GM12891 (cell line): ENCODE data around the gene PGAM5.

Experiments
- DNase-seq: peaks from one replicate; pipeline ENCODE4 v3.0.0; 2011; ENCODE audit warnings: low spot score; ENCODE audit not compliant: insufficient read length
- FAIRE-seq: peaks from 2 replicates; lab custom pipeline; 2011; peaks lifted over from hg19 to GRCh38; lab: Jason Lieb, UNC
- PAX5 ChIP-seq: IDR thresholded peaks from 2 replicates; pipeline ENCODE4 v1.6.1; 2011; ENCODE audit warnings: low read length, moderate library complexity, mild to moderate bottlenecking; ENCODE audit not compliant: insufficient read depth, severe bottlenecking
- POLR2A ChIP-seq: IDR thresholded peaks from 2 replicates; pipeline ENCODE4 v1.6.1; 2011; ENCODE audit warnings: low read depth, low read length, control low read depth
- POLR2AphosphoS5 ChIP-seq: IDR thresholded peaks from 2 replicates; pipeline ENCODE4 v1.6.1; 2011; ENCODE audit warnings: low read depth, low read length, control low read depth
- POU2F2 ChIP-seq: IDR thresholded peaks from 2 replicates; pipeline ENCODE4 v1.6.1; 2011; ENCODE audit warnings: low read depth, mild to moderate bottlenecking, control low read depth, low read length, moderate library complexity
- SPI1 ChIP-seq: IDR thresholded peaks from 2 replicates; pipeline ENCODE4 v1.6.1; 2011; ENCODE audit warnings: low read depth, low read length, control low read depth
- TAF1 ChIP-seq: IDR thresholded peaks from 2 replicates; pipeline ENCODE4 v1.6.1; 2011; ENCODE audit warnings: low read depth, low read length, control low read depth

Gene PGAM5

DNA sequence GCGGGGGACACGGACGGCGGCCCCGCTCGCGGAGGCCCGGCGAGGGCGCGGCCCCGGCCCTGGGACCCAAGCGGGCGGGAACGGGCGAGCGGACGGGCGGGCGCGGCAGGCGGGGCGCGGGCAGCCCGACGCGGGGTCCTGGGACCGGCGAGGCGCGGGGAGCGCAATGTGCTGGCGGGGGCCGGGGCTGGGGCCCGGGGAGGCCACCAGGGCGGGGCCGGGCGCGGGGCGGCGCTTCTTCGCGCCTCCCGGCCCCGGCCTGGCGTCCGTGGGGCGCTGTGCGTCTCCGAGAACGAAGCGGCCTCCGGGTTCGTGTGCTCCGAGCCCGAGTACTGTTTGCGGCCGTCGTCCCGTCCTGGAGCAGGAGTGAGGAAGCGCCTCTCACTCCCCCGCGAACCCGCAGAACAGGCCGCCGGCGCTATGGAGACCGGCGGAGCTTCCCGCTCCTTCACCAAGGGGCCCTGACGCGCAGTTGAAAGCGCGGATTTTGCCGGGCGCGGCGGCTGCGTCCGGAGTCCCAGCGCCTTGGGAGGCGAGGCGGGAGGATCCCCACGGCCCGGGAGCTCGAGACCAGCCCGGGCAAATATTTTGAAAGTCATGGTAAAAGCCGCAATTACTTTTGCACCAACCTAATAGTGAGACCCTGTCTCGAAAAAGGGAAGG is 51.4 kb downstream of the PGAM5 start:
- DNase-seq (peak; percentile 96), FAIRE-seq (peak; percentile 35)
- TF ChIP-seq SPI1 (peak; percentile 19; the same call in 1 of the 2 replicates), POLR2A (peak; percentile 90), POLR2AphosphoS5 (peak; percentile 76; the same call in 1 of the 2 replicates), TAF1 (peak; percentile 69), PAX5 (no peak), POU2F2 (0 out of 2 replicates have a peak, but pooled peaks have one; percentile 41)

- DNase-seq, result no peak
- TF ChIP-seq POU2F2 (no peak), TAF1 (no peak), POLR2AphosphoS5 (no peak), POLR2A (no peak), SPI1 (no peak), PAX5 (no peak)
- no peak for FAIRE-seq
These were observed 53.6 kb downstream of the PGAM5 start for GRCh38 chr12:132764231-132764630.

GRCh38 chr12:132765361-132765760 is 54.7 kb downstream of the PGAM5 start:
- no peak for TF ChIP-seq TAF1
- TF ChIP-seq PAX5, result no peak
- no peak for TF ChIP-seq POU2F2
- no peak for TF ChIP-seq POLR2AphosphoS5
- TF ChIP-seq POLR2A, result no peak
- no peak for TF ChIP-seq SPI1
- FAIRE-seq, result no peak

DNA sequence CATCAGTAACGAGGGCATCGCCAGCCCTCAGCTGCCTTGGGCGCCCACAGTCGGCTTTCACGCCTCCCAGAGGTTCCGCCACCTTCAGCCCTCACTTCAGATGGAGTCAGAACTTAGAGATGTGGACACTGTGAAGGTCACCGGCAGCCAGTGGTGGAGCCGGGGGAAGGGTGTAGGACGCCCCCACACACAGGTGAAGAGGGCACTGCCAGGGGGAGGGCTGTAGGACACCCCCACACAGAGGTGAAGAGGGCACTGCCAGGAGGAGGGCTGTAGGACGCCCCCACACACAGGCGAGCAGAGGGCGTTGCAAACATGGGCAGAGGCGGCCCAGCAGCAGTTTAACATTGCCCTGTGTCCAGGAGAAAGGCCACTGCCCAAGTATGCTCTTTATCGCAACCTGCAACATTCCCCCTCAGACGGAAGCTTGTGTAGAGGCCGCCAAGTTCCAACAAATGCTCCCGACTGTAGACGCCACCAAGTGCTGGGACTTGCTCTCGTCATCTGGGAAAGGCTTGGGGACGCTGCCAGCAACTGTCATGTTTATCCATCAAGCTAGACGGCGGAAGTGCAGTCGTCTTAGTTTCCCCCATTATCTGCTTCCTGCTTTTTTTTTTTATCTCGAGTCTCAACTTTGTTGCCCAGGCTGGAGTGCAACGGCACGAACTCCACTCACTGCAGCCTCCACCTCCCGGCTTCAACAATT is 55.9 kb downstream of the PGAM5 start:
- DNase-seq (no peak), FAIRE-seq (no peak)
- TF ChIP-seq PAX5, result no peak
- no peak for TF ChIP-seq SPI1
- no peak for TF ChIP-seq POLR2AphosphoS5
- no peak for TF ChIP-seq TAF1
- TF ChIP-seq POLR2A, result no peak
- no peak for TF ChIP-seq POU2F2

More at GRCh38 chr12:132765361-132765760, 54.7 kb downstream of the PGAM5 start:
- no peak for DNase-seq

DNA sequence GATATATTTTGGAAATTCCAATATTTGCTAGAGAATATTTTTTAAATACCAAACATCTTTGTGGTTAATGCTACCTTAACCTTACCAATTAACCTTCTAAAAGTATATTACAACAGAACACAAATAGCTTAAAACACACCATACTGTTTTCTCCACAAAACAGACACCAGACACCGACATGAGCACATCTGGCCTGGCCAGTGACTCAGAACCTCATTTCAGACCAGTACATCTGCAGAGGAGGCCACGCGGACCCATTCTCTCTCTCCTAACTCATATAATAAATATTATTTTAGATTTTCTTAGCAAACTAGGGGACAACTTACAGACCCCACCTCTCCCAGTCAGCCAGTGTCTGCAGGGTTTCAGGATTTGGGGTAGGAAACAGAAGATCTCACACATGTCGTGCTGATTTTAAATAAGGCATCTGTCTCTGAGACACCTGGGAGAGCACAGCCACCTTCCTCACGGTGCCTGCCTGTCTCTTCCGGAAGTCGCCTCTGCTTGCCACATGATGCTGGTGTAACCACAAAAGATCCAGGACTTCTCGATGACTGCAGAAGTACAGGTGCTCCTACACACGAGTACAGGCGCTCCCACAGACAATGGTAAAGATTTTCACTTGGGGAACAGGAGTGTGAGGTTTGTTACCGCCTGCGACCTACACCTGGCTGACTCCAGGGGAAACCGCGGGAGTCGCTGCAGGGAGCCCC is 60.6 kb downstream of the PGAM5 start:
- TF ChIP-seq TAF1 (no peak; the same call in 1 of the 2 replicates), POLR2AphosphoS5 (peak; percentile 65; the same call in 1 of the 2 replicates), POLR2A (0 out of 2 replicates have a peak, but pooled peaks have one; percentile 50), PAX5 (no peak), POU2F2 (no peak), SPI1 (no peak)
- DNase-seq (no peak), FAIRE-seq (peak; percentile 90)
